IMR-90 (cell line): ENCODE data around the gene FXN. TPM values are rescaled to one million over a fixed set of nuclear protein-coding genes. Genes with fewer than 3 reads are reported as not detected.

Source experiments
- ATAC-seq: fragments of 200-7000 bp; cut with Tn5 transposase; 2 replicates; pipeline ENCODE4 v1.9.1; 2020; ENCODE audit warnings: low read depth, mild to moderate bottlenecking, moderate library complexity
- BruUV-seq: library from RNA; stranded (reverse); fragments of 400-500 nt; replicated peaks from 2 replicates; lab custom pipeline; 2021; lab: Mats Ljungman, UMichigan
- CTCF ChIA-PET: fragments of 300-600 bp; formaldehyde crosslinking; extraction: SDS; loops from one replicate; lab custom pipeline; 2021; ENCODE audit warnings: antibody characterized with exemption; lab: Yijun Ruan, JAX
- POLR2A ChIA-PET: fragments of 300-600 bp; sonication (Branson Sonifier 250); formaldehyde crosslinking; loops from one replicate; lab custom pipeline; 2022; ENCODE audit warnings: antibody characterized with exemption; ENCODE audit not compliant: unreplicated experiment; lab: Charles Lee
- DNase-seq: peaks from one replicate; pipeline ENCODE4 v3.0.0; 2013
- H2AFZ ChIP-seq: replicated peaks from 2 replicates; pipeline ENCODE3; 2013; ENCODE audit warnings: low read length, mild to moderate bottlenecking; ENCODE audit not compliant: poor library complexity
- H2AK5ac ChIP-seq: 2 replicates; pipeline ENCODE4 v1.6.1; 2013; ENCODE audit warnings: low read depth, low read length, inconsistent platforms
- H2AK9ac ChIP-seq: replicated peaks from 2 replicates; pipeline ENCODE3; 2013; ENCODE audit warnings: mild to moderate bottlenecking, low read depth, low read length, moderate library complexity; ENCODE audit not compliant: poor library complexity
- H2BK120ac ChIP-seq: 2 replicates; pipeline ENCODE4 v1.6.1; 2013; ENCODE audit warnings: low read depth, low read length, inconsistent platforms
- H2BK15ac ChIP-seq: 3 replicates; pipeline ENCODE4 v1.6.1; 2013; ENCODE audit warnings: low read depth, low read length, inconsistent platforms
- H2BK20ac ChIP-seq: 2 replicates; pipeline ENCODE4 v1.6.1; 2013; ENCODE audit warnings: low read depth, mild to moderate bottlenecking, inconsistent platforms, low read length, moderate library complexity
- H2BK5ac ChIP-seq: 2 replicates; pipeline ENCODE4 v1.6.1; 2013; ENCODE audit warnings: mild to moderate bottlenecking, low read depth, low read length, inconsistent platforms; ENCODE audit not compliant: poor library complexity, severe bottlenecking
- H3K14ac ChIP-seq: replicated peaks from 2 replicates; pipeline ENCODE4 v1.6.1; 2013; ENCODE audit warnings: low read depth, low read length, inconsistent platforms
- H3K18ac ChIP-seq: 2 replicates; pipeline ENCODE4 v1.6.1; 2013; ENCODE audit warnings: low read depth, low read length, control low read depth
- H3K23ac ChIP-seq: 2 replicates; pipeline ENCODE4 v1.6.1; 2013; ENCODE audit warnings: low read depth, low read length, inconsistent platforms
- H3K27ac ChIP-seq: 2 replicates; pipeline ENCODE4 v1.5.1; 2013; ENCODE audit warnings: mild to moderate bottlenecking, control low read depth, low read length; ENCODE audit not compliant: insufficient read depth
- H3K27me3 ChIP-seq: 2 replicates; pipeline ENCODE4 v1.6.1; 2013; ENCODE audit warnings: low read length; ENCODE audit not compliant: control insufficient read depth, insufficient read depth
- H3K36me3 ChIP-seq: 2 replicates; pipeline ENCODE4 v1.6.1; 2013; ENCODE audit warnings: low read length, mixed read lengths; ENCODE audit not compliant: control insufficient read depth, insufficient read depth
- H3K4ac ChIP-seq: 2 replicates; pipeline ENCODE4 v1.6.1; 2013; ENCODE audit warnings: low read depth, low read length, inconsistent platforms
- H3K4me1 ChIP-seq: 2 replicates; pipeline ENCODE4 v1.6.1; 2013; ENCODE audit warnings: low read length, mixed read lengths; ENCODE audit not compliant: control insufficient read depth, insufficient read depth
- H3K4me2 ChIP-seq: 2 replicates; pipeline ENCODE4 v1.6.1; 2013; ENCODE audit warnings: low read depth, mild to moderate bottlenecking, control low read depth, low read length, moderate library complexity
- H3K4me3 ChIP-seq: 2 replicates; pipeline ENCODE4 v1.5.1; 2013; ENCODE audit warnings: low read depth, mild to moderate bottlenecking, control low read depth, low read length, moderate library complexity; ENCODE audit not compliant: insufficient read depth
- H3K56ac ChIP-seq: 2 replicates; pipeline ENCODE4 v1.6.1; 2013; ENCODE audit warnings: low read length, inconsistent platforms; ENCODE audit not compliant: insufficient read depth; ENCODE audit errors: extremely low read depth
- H3K79me1 ChIP-seq, 2 experiments: 2 replicates each; pipeline ENCODE4 v1.6.1; 2013; ENCODE audit warnings: low read length in 2 of 2, inconsistent platforms in 1 of 2, low read depth in 1 of 2
- H3K9ac ChIP-seq: 2 replicates; pipeline ENCODE4 v1.6.1; 2013; ENCODE audit warnings: low read depth, low read length, control low read depth
- H3K9me1 ChIP-seq: 2 replicates; pipeline ENCODE4 v1.6.1; 2013; ENCODE audit warnings: low read length, inconsistent platforms; ENCODE audit not compliant: insufficient read depth
- H3K9me3 ChIP-seq: 2 replicates; pipeline ENCODE4 v1.6.1; 2013; ENCODE audit warnings: low read length; ENCODE audit not compliant: control insufficient read depth, insufficient read depth
- H4K20me1 ChIP-seq: 2 replicates; pipeline ENCODE4 v1.6.1; 2013; ENCODE audit warnings: low read length, inconsistent platforms; ENCODE audit not compliant: insufficient read depth
- H4K5ac ChIP-seq: 2 replicates; pipeline ENCODE4 v1.6.1; 2013; ENCODE audit warnings: mild to moderate bottlenecking, low read depth, low read length, control low read depth
- H4K8ac ChIP-seq, 2 experiments: 2 replicates each; pipeline ENCODE4 v1.6.1; 2013; ENCODE audit warnings: low read depth in 2 of 2, low read length in 2 of 2, control low read depth in 1 of 2, inconsistent platforms in 1 of 2
- H4K91ac ChIP-seq: 2 replicates; pipeline ENCODE4 v1.6.1; 2013; ENCODE audit warnings: low read depth, low read length, inconsistent platforms; ENCODE audit not compliant: insufficient read depth
- BHLHE40 ChIP-seq: fragments of 150-350 bp; IDR thresholded peaks from 2 replicates; pipeline ENCODE4 v1.6.1; 2016; ENCODE audit warnings: mild to moderate bottlenecking, low read depth, low read length
- CEBPB ChIP-seq: IDR thresholded peaks from 2 replicates; pipeline ENCODE4 v1.6.1; 2012; ENCODE audit warnings: low read depth, low read length, improper control_type of control experiment
- CHD1 ChIP-seq: IDR thresholded peaks from 2 replicates; pipeline ENCODE4 v1.6.1; 2012; ENCODE audit warnings: low read depth, low read length, improper control_type of control experiment
- MAZ ChIP-seq: IDR thresholded peaks from 2 replicates; pipeline ENCODE4 v1.6.1; 2012; ENCODE audit warnings: low read depth, mild to moderate bottlenecking, low read length, improper control_type of control experiment, moderate library complexity, borderline replicate concordance
- WGBS, 2 experiments: methylation state at CpG; one replicate each; pipeline versions ENCODE4 v1.1.5 to v1.1.7; 2013; ENCODE audit warnings: missing lambda C conversion rate in 2 of 2; ENCODE audit not compliant: insufficient read length in 1 of 2; ENCODE audit errors: extremely low coverage in 2 of 2; 5-methylcytosine and 5-hydroxymethylcytosine counted together
- dilution Hi-C: fragments of 300-500 bp; cut with HindIII; formaldehyde crosslinking; loops from one replicate; pipeline ENCODE4 v1.14.3; 2018; ENCODE audit warnings: low sequenced_read_pairs; ENCODE audit not compliant: unreplicated experiment
- in situ Hi-C: fragments of 300-500 bp; cut with MboI; formaldehyde crosslinking; loops from 3 replicates; pipeline ENCODE4 v1.14.3; 2019; ENCODE audit warnings: low sequenced_read_pairs, inconsistent platforms, mixed read lengths
- intact Hi-C: fragments of 100-400 bp; cut with micrococcal nuclease; formaldehyde crosslinking; loops from 2 replicates; pipeline ENCODE4 v1.10.0; 2022
- polyA plus RNA-seq, 3 experiments: library from polyadenylated mRNA; depleted of rRNA; stranded (reverse); fragments of >200 nt; gene quantifications; 2 replicates each; pipeline ENCODE4 v1.2.3, GENCODE V29; 2012; ENCODE audit warnings: low replicate concordance in 1 of 3
- total RNA-seq: library from RNA; depleted of rRNA; stranded (reverse); fragments of >200 nt; gene quantifications from 2 replicates; pipeline ENCODE4 v1.2.3, GENCODE V29; 2012
- TF ChIP-seq, protein P1 (sequence below): fragments of 150-350 bp; IDR thresholded peaks from 2 replicates; pipeline ENCODE4 v1.6.1; 2016; ENCODE audit warnings: low read depth, mild to moderate bottlenecking, low read length, moderate library complexity, borderline replicate concordance
- TF ChIP-seq, protein P2 (sequence below): fragments of 150-350 bp; IDR thresholded peaks from 2 replicates; pipeline ENCODE4 v1.6.1; 2017; ENCODE audit warnings: mild to moderate bottlenecking, antibody characterized with exemption, low read length, low read depth

FXN gene
- total and polyA plus RNA-seq, 2 of the 4 experiments (the other 2 are of a cell fraction), result 3.9 to 18.1 TPM

DNA sequence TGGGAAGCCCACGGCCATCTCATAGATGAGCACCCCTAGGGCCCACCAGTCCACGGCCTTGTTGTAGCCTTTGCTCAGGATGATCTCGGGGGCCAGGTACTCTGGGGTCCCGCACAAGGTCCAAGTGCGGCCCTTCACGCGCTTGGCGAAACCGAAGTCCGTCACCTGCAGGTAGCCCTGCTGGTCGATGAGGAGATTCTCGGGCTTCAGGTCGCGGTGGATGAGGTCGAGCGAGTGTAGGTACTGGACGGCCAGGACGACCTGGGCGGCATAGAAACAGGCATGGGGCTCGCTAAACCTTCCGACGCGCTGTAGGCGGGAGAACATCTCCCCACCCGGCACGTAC lies 22.2 kb upstream of the FXN start:
- Histone ChIP-seq H3K27me3 (peaks cover 11% of the 10 kb centered on the region), H3K4me2 (no peak overlapping the region), H3K56ac (no peak overlapping the region), H4K8ac (no peak overlapping the region), H3K18ac (no peak overlapping the region), H3K23ac (no peak overlapping the region), H2BK20ac (no peak overlapping the region), H3K4ac (no peak overlapping the region), H3K14ac (no peak overlapping the region), H3K36me3 (no peaks in the 10 kb centered on the region), H4K20me1 (no peaks in the 10 kb centered on the region), H3K9ac (no peak overlapping the region), H2AK5ac (no peak overlapping the region), H3K4me1 (no peaks in the 10 kb centered on the region), H2BK5ac (no peak overlapping the region), H3K79me1 (no peaks in the 10 kb centered on the region), H2AK9ac (no peak overlapping the region), H3K4me3 (no peak overlapping the region), H2BK120ac (no peak overlapping the region), H3K9me3 (no peaks in the 10 kb centered on the region), H2BK15ac (no peak overlapping the region), H4K5ac (no peak overlapping the region), H3K27ac (no peak overlapping the region), H2AFZ (no peak overlapping the region), H4K91ac (no peak overlapping the region), H3K9me1 (no peaks in the 10 kb centered on the region)
- no peak for ATAC-seq
- intact Hi-C loops, result no loop called here
- no TSS peak for BruUV-seq
- 89% methylated on average over 15 of the region's 26 CpGs; no CpG with 5 or more reads in 1 of the 2 experiments for WGBS, 2 experiments
- POLR2A ChIA-PET, result no interaction called here
- dilution Hi-C loops, result no loop called here
- CTCF ChIA-PET, result no interaction called here
- TF ChIP-seq CHD1, result no peak
- TF ChIP-seq MAZ, result no peak
- TF ChIP-seq CEBPB, result no peak
- TF ChIP-seq, protein P1, sequence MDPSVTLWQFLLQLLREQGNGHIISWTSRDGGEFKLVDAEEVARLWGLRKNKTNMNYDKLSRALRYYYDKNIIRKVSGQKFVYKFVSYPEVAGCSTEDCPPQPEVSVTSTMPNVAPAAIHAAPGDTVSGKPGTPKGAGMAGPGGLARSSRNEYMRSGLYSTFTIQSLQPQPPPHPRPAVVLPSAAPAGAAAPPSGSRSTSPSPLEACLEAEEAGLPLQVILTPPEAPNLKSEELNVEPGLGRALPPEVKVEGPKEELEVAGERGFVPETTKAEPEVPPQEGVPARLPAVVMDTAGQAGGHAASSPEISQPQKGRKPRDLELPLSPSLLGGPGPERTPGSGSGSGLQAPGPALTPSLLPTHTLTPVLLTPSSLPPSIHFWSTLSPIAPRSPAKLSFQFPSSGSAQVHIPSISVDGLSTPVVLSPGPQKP, result no peak
- TF ChIP-seq, protein P2, sequence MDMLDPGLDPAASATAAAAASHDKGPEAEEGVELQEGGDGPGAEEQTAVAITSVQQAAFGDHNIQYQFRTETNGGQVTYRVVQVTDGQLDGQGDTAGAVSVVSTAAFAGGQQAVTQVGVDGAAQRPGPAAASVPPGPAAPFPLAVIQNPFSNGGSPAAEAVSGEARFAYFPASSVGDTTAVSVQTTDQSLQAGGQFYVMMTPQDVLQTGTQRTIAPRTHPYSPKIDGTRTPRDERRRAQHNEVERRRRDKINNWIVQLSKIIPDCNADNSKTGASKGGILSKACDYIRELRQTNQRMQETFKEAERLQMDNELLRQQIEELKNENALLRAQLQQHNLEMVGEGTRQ, result no peak
- no peak for TF ChIP-seq BHLHE40
- no peak for DNase-seq
- in situ Hi-C loops, result no loop called here
